Activated T-helper 1 cell treated with anti-CD3 and anti-CD28 coated beads, Interleukin-12 subunit alpha, Interleukin-12 subunit beta, Interleukin-2, Interleukin-4 antibody, amounts not matched to agents 30 ng/mL and 10 ng/mL and 1 ng/mL, durations not matched to agents 14 hours and 24 hours and 36 hours (primary cell): Measurements from ENCODE around the gene NPAS2. TPM values are rescaled to one million over a fixed set of nuclear protein-coding genes. Genes with fewer than 3 reads are reported as not detected.

Experiments used
- DNase-seq: peaks from one replicate; pipeline ENCODE4 v3.0.0; 2021; ENCODE audit warnings: low spot score
- H3K27ac Mint-ChIP-seq: one replicate; pipeline ENCODE4 v1.8.0; 2021; ENCODE audit warnings: mild to moderate bottlenecking, mixed read lengths
- H3K27me3 Mint-ChIP-seq: one replicate; pipeline ENCODE4 v1.8.0; 2022; ENCODE audit warnings: mild to moderate bottlenecking, moderate library complexity, mixed read lengths; ENCODE audit not compliant: insufficient read depth
- H3K36me3 Mint-ChIP-seq: one replicate; pipeline ENCODE4 v1.8.0; 2021; ENCODE audit warnings: low read depth, mixed read lengths
- H3K4me1 Mint-ChIP-seq: one replicate; pipeline ENCODE4 v1.8.0; 2021; ENCODE audit warnings: low read depth, mixed read lengths
- H3K4me3 Mint-ChIP-seq: one replicate; pipeline ENCODE4 v1.8.0; 2021; ENCODE audit warnings: mild to moderate bottlenecking, moderate library complexity, mixed read lengths
- H3K9me3 Mint-ChIP-seq: one replicate; pipeline ENCODE4 v1.8.0; 2021; ENCODE audit warnings: mixed read lengths
- intact Hi-C: fragments of 100-400 bp; cut with micrococcal nuclease; formaldehyde crosslinking; loops from one replicate; pipeline ENCODE4 v1.15.1; 2024
- total RNA-seq: library from RNA; stranded (reverse); gene quantifications from 2 replicates; pipeline ENCODE4 v1.2.3, GENCODE V29; 2022

NPAS2 gene
- total RNA-seq, 1 donor from 2014 or later, result 7.5 TPM

DNA sequence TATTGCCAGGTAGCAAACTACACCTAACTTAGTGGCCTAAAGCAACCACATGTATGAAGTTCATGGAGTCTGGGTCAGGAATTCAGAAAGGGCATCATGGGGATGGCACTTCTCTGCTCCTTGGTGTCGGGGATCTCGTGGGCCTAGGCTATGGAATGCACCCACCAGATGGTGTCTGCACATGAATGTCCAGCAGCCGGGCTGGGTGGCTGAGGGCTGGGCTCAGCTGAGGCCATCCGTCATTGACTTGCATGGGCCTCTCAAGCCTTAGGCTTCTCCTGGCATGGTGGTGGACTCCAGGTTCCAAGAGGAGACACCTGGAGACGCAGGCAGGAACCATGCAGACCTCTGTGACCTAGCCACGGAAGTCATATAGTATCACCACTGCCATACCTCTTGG is 156.1 kb downstream of the NPAS2 start:
- Mint-ChIP-seq H3K36me3 (no peaks in the 10 kb centered on the region), H3K9me3 (no peaks in the 10 kb centered on the region), H3K4me3 (no peak overlapping the region), H3K4me1 (no peaks in the 10 kb centered on the region), H3K27ac (no peak overlapping the region), H3K27me3 (no peaks in the 10 kb centered on the region)
- intact Hi-C loops, result no loop called here
- no peak for DNase-seq

DNA sequence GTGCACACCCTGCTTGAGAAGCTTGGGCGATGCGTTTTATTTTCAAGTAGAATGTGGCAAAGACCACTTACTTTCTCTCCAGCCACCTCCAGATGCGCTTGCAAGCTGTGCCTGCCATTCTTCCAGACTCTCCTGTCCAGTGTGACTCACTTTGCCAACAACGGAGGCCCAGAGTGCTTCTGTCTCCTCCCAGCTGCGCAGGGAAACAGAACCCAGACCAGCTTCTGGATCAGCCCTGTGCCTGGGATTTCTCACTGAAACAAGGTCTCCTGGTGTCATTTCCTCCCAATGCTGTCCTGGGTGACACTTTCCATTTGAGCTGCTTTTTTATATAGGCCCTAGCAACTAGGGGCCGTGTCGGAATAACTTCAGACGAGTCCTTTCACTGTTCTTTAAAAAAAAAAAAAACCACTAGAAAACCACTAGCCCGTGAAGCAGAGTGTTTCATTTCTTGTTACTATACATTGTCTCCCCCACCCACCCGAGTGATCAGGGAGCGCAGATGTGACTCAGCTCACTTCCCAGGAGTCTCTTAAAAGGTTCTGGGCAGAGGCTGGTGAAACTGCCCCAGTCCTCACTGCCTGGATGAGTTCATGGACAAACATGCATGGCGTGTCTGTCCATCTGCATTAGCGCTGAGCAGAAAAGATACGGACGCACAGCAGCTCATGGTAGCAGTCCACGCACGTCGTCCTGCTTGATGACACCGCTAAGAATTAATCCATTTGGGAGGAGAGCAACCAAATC is 156.9 kb downstream of the NPAS2 start:
- no peaks in the 10 kb centered on the region for H3K36me3 Mint-ChIP-seq
- intact Hi-C loops, result no loop called here
- DNase-seq, result no peak
- no peaks in the 10 kb centered on the region for H3K9me3 Mint-ChIP-seq
- no peak overlapping the region for H3K27ac Mint-ChIP-seq
- H3K4me1 Mint-ChIP-seq, result no peaks in the 10 kb centered on the region
- no peak overlapping the region for H3K4me3 Mint-ChIP-seq
- no peaks in the 10 kb centered on the region for H3K27me3 Mint-ChIP-seq

DNA sequence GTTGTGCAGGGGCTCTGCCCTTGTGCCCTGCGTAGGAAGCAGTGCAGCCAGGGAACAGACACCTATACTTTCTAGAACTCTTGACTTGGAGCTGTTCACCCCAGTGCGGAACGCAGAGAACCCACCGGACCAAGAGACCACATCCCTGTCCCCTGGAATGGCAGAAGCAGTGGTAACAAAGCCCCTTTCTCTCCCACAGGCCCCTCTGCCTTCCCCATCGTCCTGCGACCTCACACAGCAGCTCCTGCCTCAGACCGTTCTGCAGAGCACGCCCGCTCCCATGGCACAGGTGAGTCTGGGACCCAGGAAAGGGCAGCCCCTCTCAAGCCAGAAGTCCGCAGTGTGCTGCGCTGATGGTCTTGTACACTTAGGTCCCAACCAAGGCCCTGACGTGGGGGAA is 157.6 kb downstream of the NPAS2 start:
- intact Hi-C loops, result no loop called here
- H3K9me3 Mint-ChIP-seq, result no peaks in the 10 kb centered on the region
- no peak overlapping the region for H3K4me3 Mint-ChIP-seq
- H3K36me3 Mint-ChIP-seq, result no peaks in the 10 kb centered on the region
- H3K4me1 Mint-ChIP-seq, result no peaks in the 10 kb centered on the region
- H3K27ac Mint-ChIP-seq, result no peak overlapping the region
- no peak for DNase-seq
- H3K27me3 Mint-ChIP-seq, result no peaks in the 10 kb centered on the region

DNA sequence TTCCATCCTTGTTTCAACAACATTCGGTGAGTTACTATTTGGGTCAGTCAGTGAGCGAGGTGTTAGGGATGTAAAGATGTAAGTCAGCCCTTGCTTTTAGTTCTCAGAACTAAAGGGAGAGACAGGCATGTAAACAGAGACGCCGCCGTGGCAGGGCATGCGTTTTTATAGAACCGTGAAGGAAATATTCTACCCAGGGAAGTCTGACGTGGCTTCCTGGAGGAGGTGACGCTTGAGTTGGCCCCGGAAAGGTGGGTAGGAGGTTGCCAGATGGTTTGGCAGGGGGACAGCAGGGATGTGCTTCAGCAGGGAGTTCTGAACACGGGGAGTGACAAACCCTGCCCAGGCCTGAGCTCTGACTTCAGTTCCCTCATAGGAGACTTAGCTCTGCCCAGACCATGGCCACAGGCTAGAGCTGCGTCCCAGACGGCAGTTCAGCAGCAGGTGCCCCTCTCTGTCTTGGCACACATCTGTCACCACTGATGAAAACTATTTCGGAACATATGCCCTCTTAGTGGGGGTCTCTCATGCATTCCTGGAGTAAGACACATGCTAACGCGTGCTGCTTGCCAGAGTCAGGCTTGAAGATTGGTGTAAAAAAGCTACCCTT is 158.7 kb downstream of the NPAS2 start:
- H3K9me3 Mint-ChIP-seq, result no peaks in the 10 kb centered on the region
- no peak overlapping the region for H3K4me3 Mint-ChIP-seq
- intact Hi-C loops, result no loop called here
- H3K36me3 Mint-ChIP-seq, result no peaks in the 10 kb centered on the region
- DNase-seq, result no peak
- no peaks in the 10 kb centered on the region for H3K4me1 Mint-ChIP-seq
- no peak overlapping the region for H3K27ac Mint-ChIP-seq
- no peaks in the 10 kb centered on the region for H3K27me3 Mint-ChIP-seq

DNA sequence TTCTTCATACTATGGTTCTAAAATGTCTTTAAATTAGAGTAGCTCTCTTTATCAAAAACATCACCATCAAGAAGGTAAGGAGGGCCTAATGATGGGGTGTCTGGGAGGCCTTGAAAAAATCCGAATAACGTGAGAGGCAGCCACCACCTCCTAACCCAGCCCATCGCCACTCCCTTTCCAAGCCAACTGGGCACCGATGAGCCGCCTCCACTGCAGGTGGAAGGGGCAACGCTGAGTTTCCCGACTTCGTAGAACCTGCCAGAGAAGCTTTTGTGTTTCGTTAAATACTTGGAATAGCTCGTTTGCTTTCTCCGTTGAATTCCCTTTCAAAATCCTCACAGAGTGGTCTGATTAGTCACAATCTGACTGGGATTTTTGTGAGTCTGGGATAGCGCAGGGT is 160.1 kb downstream of the NPAS2 start:
- Mint-ChIP-seq H3K4me3 (no peak overlapping the region), H3K36me3 (no peaks in the 10 kb centered on the region), H3K4me1 (no peaks in the 10 kb centered on the region), H3K27me3 (no peaks in the 10 kb centered on the region), H3K27ac (no peak overlapping the region), H3K9me3 (no peaks in the 10 kb centered on the region)
- DNase-seq, result no peak
- intact Hi-C loops, result loop anchor here (10.0 kb wide), 3 partner anchors 165 to 715 kb away; no protein-coding TSS in a partner anchor

DNA sequence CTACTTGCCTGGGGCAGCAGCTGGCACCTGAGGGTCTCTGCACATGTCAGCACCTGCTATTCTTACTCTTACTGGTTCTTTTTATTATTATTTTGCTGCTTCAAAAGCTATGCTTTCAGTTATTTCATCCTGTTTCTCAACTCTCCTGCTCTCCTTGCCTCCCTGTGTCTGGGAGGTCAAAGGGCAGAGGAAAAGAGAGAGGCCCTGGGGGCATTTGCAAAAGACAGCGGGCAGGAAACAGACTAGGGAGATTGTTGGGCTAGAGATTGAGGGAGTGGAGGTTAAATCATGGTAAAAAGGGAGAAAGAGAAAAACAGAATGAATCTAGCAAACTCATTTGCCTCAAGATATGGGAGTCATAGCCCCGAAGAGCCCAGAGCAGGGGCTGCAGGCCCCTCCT is 161.1 kb downstream of the NPAS2 start:
- no peaks in the 10 kb centered on the region for H3K4me1 Mint-ChIP-seq
- H3K27me3 Mint-ChIP-seq, result no peaks in the 10 kb centered on the region
- intact Hi-C loops, result loop anchor here (10.0 kb wide), 3 partner anchors 166 to 716 kb away; no protein-coding TSS in a partner anchor
- no peaks in the 10 kb centered on the region for H3K36me3 Mint-ChIP-seq
- no peak for DNase-seq
- no peaks in the 10 kb centered on the region for H3K9me3 Mint-ChIP-seq
- no peak overlapping the region for H3K27ac Mint-ChIP-seq
- H3K4me3 Mint-ChIP-seq, result no peak overlapping the region

DNA sequence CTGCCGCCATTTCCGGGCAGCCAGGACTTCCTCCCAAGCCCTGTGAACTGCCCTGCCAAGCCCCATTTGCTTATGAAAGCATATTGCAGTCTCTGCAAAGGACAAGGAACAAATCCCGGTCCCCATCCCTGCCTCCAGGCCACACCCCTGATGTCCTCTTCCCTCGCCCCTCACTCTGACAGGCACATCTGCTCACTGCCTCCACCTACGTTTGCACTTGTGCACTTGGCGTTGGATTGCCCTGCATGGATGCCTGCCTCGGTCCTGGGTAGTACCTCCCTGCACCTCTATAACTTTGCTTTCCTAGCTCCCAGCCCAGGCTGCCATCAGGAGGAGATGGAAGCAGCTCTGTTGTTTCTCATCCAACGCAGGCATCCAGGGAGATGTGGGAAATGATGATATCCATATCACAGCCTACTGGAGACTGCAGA is 162.5 kb downstream of the NPAS2 start:
- intact Hi-C loops, result loop anchor here (10.0 kb wide), 3 partner anchors 168 to 718 kb away; no protein-coding TSS in a partner anchor
- Mint-ChIP-seq H3K9me3 (no peaks in the 10 kb centered on the region), H3K36me3 (no peaks in the 10 kb centered on the region), H3K27ac (no peak overlapping the region), H3K27me3 (no peaks in the 10 kb centered on the region), H3K4me3 (no peak overlapping the region), H3K4me1 (no peaks in the 10 kb centered on the region)
- DNase-seq, result no peak

DNA sequence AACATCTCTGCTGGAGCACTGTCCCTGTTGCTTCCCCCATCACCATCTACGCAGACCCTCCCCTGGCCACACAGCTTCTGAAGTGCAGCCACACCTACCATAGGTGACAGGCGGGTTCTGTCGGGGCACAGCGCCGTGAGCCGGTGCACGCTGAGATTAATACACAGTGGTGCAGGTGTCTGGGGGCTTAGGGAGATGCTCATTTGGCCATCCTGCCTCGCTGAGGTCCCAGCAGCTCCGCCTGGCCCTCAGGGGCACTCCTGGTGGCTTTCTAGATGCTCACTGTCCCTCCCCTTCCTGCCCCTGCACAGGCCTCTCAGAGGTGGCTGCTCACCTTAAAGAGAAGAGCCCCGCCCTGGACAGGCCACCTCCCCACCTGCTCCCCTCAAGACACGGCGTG is 163.3 kb downstream of the NPAS2 start:
- Mint-ChIP-seq H3K9me3 (no peaks in the 10 kb centered on the region), H3K4me3 (no peak overlapping the region), H3K36me3 (no peaks in the 10 kb centered on the region), H3K27ac (no peak overlapping the region), H3K4me1 (no peaks in the 10 kb centered on the region), H3K27me3 (no peaks in the 10 kb centered on the region)
- no peak for DNase-seq
- intact Hi-C loops, result loop anchor here (10.0 kb wide), 3 partner anchors 168 to 718 kb away; no protein-coding TSS in a partner anchor

DNA sequence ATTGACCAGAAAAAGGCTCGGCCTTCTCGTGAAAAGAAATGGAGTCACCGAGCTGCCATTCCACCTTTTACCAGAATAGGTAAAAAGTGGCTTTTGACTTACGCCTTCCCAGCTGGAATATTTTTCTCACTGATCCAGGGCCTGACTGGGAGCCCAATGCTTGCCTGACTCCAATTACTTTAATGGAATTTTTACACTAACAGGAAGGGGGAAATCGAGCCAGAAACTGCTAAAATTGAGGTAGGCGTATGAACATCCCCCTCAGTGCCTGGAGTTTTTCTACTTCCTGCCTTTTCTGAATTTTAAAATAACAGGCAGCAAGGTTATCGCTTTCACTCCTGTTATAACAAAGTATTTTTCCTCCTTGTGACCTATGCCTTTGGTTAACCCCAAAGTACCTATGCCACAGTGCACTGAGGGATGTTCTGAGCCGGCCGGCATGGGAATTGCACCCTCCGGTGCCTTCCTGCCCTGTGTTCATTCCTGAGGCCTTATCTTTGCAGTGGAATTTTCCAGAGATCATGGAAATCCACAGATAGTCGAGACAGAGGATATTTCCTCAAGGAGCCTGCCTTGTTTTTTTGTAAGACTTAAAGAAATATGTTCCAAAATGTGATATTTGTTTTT is 163.9 kb downstream of the NPAS2 start:
- Mint-ChIP-seq H3K27ac (no peak overlapping the region), H3K4me3 (no peak overlapping the region), H3K36me3 (no peaks in the 10 kb centered on the region), H3K4me1 (no peaks in the 10 kb centered on the region), H3K9me3 (no peaks in the 10 kb centered on the region), H3K27me3 (no peaks in the 10 kb centered on the region)
- no peak for DNase-seq
- intact Hi-C loops, result loop anchor here (10.0 kb wide), 3 partner anchors 169 to 719 kb away; no protein-coding TSS in a partner anchor

DNA sequence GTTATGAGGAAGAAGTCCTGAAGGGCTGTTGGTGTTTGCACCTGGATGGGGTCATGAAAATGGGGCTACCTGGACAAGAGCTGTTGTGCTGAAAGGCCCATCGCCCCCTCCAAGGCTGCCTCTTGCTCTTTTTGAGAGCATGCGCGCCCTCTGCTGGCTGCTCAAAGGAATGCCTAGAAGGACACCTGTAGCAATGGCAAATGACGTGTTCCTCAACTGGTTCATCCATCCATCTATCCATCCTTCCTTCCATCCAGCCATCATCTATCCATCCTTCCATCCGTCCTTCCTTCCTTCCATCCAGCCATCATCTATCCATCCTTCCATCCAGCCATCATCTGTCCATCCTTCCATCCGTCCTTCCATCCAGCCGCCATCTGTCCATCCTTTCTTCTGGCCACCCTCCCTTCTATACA is 165.0 kb downstream of the NPAS2 start:
- Mint-ChIP-seq H3K27ac (no peak overlapping the region), H3K36me3 (no peaks in the 10 kb centered on the region), H3K27me3 (no peaks in the 10 kb centered on the region), H3K4me1 (no peaks in the 10 kb centered on the region), H3K4me3 (no peak overlapping the region), H3K9me3 (no peaks in the 10 kb centered on the region)
- intact Hi-C loops, result loop anchor here (1.0 to 10.0 kb wide), 6 partner anchors 66 to 720 kb away; no protein-coding TSS in a partner anchor
- peak; percentile 49 for DNase-seq

DNA sequence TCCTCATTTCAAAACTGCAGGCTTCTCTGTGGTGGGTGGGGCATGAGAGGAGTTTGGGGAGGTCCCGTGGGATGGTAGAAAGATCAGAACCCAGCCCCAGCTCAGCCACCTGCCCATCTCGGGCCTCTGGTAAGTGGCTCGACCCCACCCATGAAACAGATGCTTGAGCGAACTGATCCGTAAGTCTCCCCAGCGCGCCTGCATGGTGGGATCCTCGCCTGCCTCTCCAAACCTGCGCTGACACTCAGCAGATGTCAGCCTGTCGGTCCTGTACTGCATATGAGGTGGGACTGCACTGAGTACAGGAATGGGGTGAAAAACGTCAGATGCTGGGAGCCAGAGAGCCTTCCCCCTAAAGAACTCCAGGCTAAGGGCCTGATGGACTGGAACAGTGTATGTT is 166.2 kb downstream of the NPAS2 start:
- Mint-ChIP-seq H3K27ac (no peak overlapping the region), H3K4me1 (no peaks in the 10 kb centered on the region), H3K36me3 (no peaks in the 10 kb centered on the region), H3K9me3 (no peaks in the 10 kb centered on the region), H3K27me3 (no peaks in the 10 kb centered on the region), H3K4me3 (no peak overlapping the region)
- intact Hi-C loops, result loop anchor here (10.0 kb wide), 3 partner anchors 171 to 721 kb away; no protein-coding TSS in a partner anchor
- no peak for DNase-seq

DNA sequence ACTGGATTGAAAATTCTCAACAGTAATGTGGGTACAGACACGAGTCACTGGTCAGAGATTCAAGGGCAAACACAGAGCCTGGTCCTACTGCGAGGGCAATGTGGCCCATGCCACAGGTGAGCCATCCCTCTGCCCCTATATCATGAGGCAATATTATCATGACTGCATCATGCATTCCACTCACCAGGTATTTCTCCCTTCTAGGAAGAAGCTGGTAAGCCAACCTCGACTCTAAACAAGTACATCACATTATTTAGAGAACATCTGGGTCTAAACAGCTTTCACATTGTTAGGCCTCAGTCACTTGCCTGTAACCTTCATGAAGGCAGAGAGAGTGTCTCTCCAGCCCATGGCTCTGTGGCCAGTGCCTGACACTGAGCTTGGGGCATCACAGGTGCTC is 167.6 kb downstream of the NPAS2 start:
- no peaks in the 10 kb centered on the region for H3K27me3 Mint-ChIP-seq
- intact Hi-C loops, result loop anchor here (10.0 kb wide), 3 partner anchors 173 to 723 kb away; no protein-coding TSS in a partner anchor
- H3K4me3 Mint-ChIP-seq, result no peak overlapping the region
- no peaks in the 10 kb centered on the region for H3K36me3 Mint-ChIP-seq
- H3K9me3 Mint-ChIP-seq, result no peaks in the 10 kb centered on the region
- no peak for DNase-seq
- H3K27ac Mint-ChIP-seq, result no peak overlapping the region
- H3K4me1 Mint-ChIP-seq, result peaks cover 3% of the 10 kb centered on the region

DNA sequence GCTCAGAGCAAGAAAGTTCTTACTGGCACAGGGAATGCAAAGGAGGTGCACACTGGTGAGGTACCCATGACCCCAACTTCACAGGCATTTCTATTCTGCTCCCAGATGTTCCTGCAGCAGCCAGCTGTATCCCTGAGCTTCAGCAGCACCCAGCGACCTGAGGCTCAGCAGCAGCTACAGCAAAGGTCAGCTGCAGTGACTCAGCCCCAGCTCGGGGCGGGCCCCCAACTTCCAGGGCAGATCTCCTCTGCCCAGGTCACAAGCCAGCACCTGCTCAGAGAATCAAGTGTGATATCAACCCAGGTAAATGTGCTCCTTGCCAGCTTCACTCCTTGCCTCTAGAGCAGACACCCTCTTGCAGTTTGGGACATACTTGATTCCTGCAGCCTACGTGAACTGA is 168.0 kb downstream of the NPAS2 start:
- no peak for DNase-seq
- intact Hi-C loops, result loop anchor here (10.0 kb wide), 3 partner anchors 173 to 723 kb away; no protein-coding TSS in a partner anchor
- Mint-ChIP-seq H3K9me3 (no peaks in the 10 kb centered on the region), H3K4me1 (peaks cover 5% of the 10 kb centered on the region), H3K36me3 (no peaks in the 10 kb centered on the region), H3K4me3 (no peak overlapping the region), H3K27me3 (no peaks in the 10 kb centered on the region), H3K27ac (no peak overlapping the region)
